Nucleus accumbens (tissue), 56 donors: ENCODE data around the gene CA5A.

Experiments
- DNase-seq, 56 donors: peaks; one replicate each; lab custom pipeline; 2025; lab: John Stamatoyannopoulos, UW

Gene CA5A

GRCh38 chr16:87842209-87842869 lies 94.0 kb downstream of the CA5A start:
- no peak for DNase-seq

- DNase-seq, result no peak
These were observed 94.8 kb downstream of the CA5A start for GRCh38 chr16:87841340-87842208.

GRCh38 chr16:87840271-87840978 lies 95.9 kb downstream of the CA5A start:
- no peak for DNase-seq

GRCh38 chr16:87839542-87840270 lies 96.6 kb downstream of the CA5A start:
- DNase-seq, result no peak

- no peak for DNase-seq
These were observed 97.4 kb downstream of the CA5A start for GRCh38 chr16:87838643-87839541.
